DOHH2 (cell line): ENCODE data around the gene SLC28A3.

Source experiments
- EZH2phosphoT487 ChIP-seq: fragments of 200-600 bp; sonication (generic); IDR thresholded peaks from 2 replicates; pipeline ENCODE4 v1.6.1; 2017; ENCODE audit warnings: borderline replicate concordance, mild to moderate bottlenecking, antibody characterized with exemption, low read length, moderate library complexity, mixed read lengths
- TF ChIP-seq, protein P1 (sequence below): fragments of 200-600 bp; sonication (generic); IDR thresholded peaks from one replicate; pipeline ENCODE4 v1.5.1; 2014; ENCODE audit warnings: antibody characterized with exemption, mild to moderate bottlenecking, low read depth, low read length; ENCODE audit not compliant: poor library complexity, severe bottlenecking

DNA sequence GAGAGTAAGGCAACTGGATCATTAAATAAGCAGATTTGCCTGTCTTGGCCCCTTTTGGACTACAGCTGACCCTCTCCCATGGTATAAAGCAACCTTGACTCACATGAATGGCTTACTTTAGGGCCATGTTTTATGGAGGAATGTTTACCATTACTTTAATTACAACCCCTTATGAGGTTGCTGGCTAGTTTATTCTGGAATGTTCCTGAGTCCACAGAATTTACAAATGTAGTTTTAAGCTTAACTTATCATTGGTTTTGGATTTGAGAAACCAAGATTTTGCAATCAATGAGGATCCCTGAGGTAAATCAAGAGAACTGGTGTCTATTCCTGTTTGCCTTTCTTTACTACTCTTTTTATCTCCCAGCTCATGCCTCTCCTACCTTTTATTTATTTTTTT lies 15.7 kb downstream of the SLC28A3 start:
- TF ChIP-seq, protein P1, sequence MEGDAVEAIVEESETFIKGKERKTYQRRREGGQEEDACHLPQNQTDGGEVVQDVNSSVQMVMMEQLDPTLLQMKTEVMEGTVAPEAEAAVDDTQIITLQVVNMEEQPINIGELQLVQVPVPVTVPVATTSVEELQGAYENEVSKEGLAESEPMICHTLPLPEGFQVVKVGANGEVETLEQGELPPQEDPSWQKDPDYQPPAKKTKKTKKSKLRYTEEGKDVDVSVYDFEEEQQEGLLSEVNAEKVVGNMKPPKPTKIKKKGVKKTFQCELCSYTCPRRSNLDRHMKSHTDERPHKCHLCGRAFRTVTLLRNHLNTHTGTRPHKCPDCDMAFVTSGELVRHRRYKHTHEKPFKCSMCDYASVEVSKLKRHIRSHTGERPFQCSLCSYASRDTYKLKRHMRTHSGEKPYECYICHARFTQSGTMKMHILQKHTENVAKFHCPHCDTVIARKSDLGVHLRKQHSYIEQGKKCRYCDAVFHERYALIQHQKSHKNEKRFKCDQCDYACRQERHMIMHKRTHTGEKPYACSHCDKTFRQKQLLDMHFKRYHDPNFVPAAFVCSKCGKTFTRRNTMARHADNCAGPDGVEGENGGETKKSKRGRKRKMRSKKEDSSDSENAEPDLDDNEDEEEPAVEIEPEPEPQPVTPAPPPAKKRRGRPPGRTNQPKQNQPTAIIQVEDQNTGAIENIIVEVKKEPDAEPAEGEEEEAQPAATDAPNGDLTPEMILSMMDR, result no peak
- TF ChIP-seq EZH2phosphoT487, result no peak
